ENCODE data around the gene CRYGN. TPM values are rescaled to one million over a fixed set of nuclear protein-coding genes. Genes with fewer than 3 reads are reported as not detected.

The CRYGN gene
- total and polyA plus RNA-seq, 2 of the 13 experiments (the other 11 are each of a cell fraction or from before 2014, with no cell fraction given) = 0.11 TPM; not detected in 1

- TF ChIP-seq HNRNPH1 (optimal IDR thresholded peaks at IDR 0.05; ENCODE audit: low read depth, low read length) (no peak), ZNF17 (CRISPR knock-in tag; IDR thresholded peaks at IDR 0.05) (no peak), KDM5B (CRISPR knock-in tag; IDR thresholded peaks at IDR 0.05; ENCODE audit: borderline replicate concordance) (no peak), ZNF12 (CRISPR knock-in tag; IDR thresholded peaks at IDR 0.05) (no peak), ELF3 (CRISPR knock-in tag; IDR thresholded peaks at IDR 0.05) (no peak), ZBTB26 (CRISPR knock-in tag; IDR thresholded peaks at IDR 0.05; ENCODE audit: borderline replicate concordance) (no peak), ZNF407 (CRISPR knock-in tag; IDR thresholded peaks at IDR 0.05; ENCODE audit: not compliant biosample characterization) (no peak), CBX5 (CRISPR knock-in tag; IDR thresholded peaks at IDR 0.05; ENCODE audit: borderline replicate concordance) (no peak)
Measured at GRCh38 chr7:151420144-151420543, 19.8 kb downstream of the CRYGN start (continued).
